H1 (cell line): ENCODE data around the gene AHCY. TPM values are rescaled to one million over a fixed set of nuclear protein-coding genes. Genes with fewer than 3 reads are reported as not detected.

Source experiments
- BACH1 ChIP-seq: IDR thresholded peaks from 2 replicates; pipeline ENCODE4 v1.6.1; 2012; ENCODE audit warnings: low read length, improper control_type of control experiment
- BCL11A ChIP-seq, 2 experiments: IDR thresholded peaks; one replicate each; pipeline ENCODE4 v1.6.1; 2011; ENCODE audit warnings: low read depth in 2 of 2, low read length in 2 of 2, mild to moderate bottlenecking in 2 of 2
- CHD1 ChIP-seq: IDR thresholded peaks from 2 replicates; pipeline ENCODE4 v1.6.1; 2012; ENCODE audit warnings: low read depth, low read length, improper control_type of control experiment
- CHD7 ChIP-seq: fragments of 300-600 bp; sonication (generic); IDR thresholded peaks from 2 replicates; pipeline ENCODE4 v1.7.1; 2012; ENCODE audit warnings: low read length, moderate library complexity, mild to moderate bottlenecking, inconsistent platforms; ENCODE audit not compliant: insufficient replicate concordance
- E2F6 ChIP-seq: IDR thresholded peaks from 2 replicates; pipeline ENCODE4 v1.6.1; 2012; ENCODE audit warnings: inconsistent platforms
- HDAC6 ChIP-seq: IDR thresholded peaks from one replicate; pipeline ENCODE4 v1.7.1; 2012; ENCODE audit warnings: low read depth, mild to moderate bottlenecking, inconsistent platforms, low read length, moderate library complexity
- KDM4A ChIP-seq: IDR thresholded peaks from one replicate; pipeline ENCODE4 v1.7.1; 2012; ENCODE audit warnings: low read depth, mild to moderate bottlenecking, moderate library complexity, low read length, inconsistent platforms; ENCODE audit not compliant: severe bottlenecking
- NANOG ChIP-seq: IDR thresholded peaks from 2 replicates; pipeline ENCODE4 v1.6.1; 2011; ENCODE audit warnings: low read length, low read depth, mild to moderate bottlenecking, inconsistent platforms; ENCODE audit not compliant: insufficient read depth, poor library complexity, severe bottlenecking
- SRF ChIP-seq: IDR thresholded peaks from 2 replicates; pipeline ENCODE4 v1.6.1; 2011; ENCODE audit warnings: mild to moderate bottlenecking, low read depth, low read length, moderate library complexity
- TBP ChIP-seq: IDR thresholded peaks from 2 replicates; pipeline ENCODE4 v1.6.1; 2011; ENCODE audit warnings: low read depth, low read length, improper control_type of control experiment
- YY1 ChIP-seq: IDR thresholded peaks from 2 replicates; pipeline ENCODE4 v1.6.1; 2011; ENCODE audit warnings: low read depth, mild to moderate bottlenecking, low read length
- polyA plus RNA-seq, 7 experiments: library from polyadenylated mRNA; depleted of rRNA in 3 of 7; stranded (reverse) in 5 of 7; unstranded in 2 of 7; fragments of >200 nt in 5 of 7; fragments of 200-250 nt in 2 of 7; gene quantifications; 1 replicate in 5 of 7; 2 replicates in 1 of 7; 4 replicates in 1 of 7; pipeline versions ENCODE4 v1.2.1 to v1.2.3, GENCODE V29; 2011 to 2013; ENCODE audit warnings: missing spikeins in 2 of 7, mixed read lengths in 2 of 7
- total RNA-seq: library from RNA; stranded (reverse); fragmentation: NEBNext Ultra II Directional; extraction: Animal tissue kit (Norgen Biotek cat#: 25700); gene quantifications from 2 replicates; pipeline ENCODE4 v1.2.1, GENCODE V29; 2021

The AHCY gene
- total and polyA plus RNA-seq, 2 of the 8 experiments (the other 6 are each of a cell fraction or from before 2014, with no cell fraction given), result 404 to 638 TPM

DNA sequence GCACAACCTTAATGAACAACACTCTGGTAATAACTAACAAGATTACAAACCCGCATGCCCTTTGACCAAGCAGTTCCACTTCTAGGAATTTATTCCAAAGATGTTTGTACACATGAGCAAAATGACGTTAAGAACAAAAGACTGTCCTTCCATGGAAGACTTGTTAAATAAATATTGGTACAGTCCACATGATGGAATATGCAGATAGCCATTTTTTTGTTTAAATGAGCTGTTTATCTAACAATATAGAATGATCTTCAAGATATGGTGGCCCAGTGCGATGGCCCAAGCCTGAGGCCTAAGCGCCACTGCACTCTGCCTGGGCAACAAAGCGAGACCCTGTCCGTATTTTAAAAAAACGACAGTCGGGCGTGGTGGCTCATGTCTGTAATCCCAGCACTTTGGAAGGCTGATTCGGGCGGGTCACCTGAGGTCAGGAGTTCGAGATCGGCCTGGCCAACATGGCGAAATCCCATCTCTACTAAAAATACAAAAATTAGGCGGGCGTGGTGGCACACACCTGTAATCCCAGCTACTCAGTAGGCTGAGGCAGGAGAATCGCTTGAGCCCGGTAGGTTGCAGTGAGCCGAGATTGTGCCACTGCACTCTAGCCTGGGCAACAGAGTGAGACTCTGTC lies 7.4 kb upstream of the AHCY start (continued):
- TF ChIP-seq CHD7 (no peak), NANOG (no peak), TBP (no peak), YY1 (no peak), HDAC6 (no peak), KDM4A (no peak), BACH1 (no peak), BCL11A (IDR thresholded peaks at IDR 0.05; ENCODE audit: low read depth in 2 of 2, low read length in 2 of 2) (no peak), SRF (no peak), CHD1 (no peak), E2F6 (no peak)
- TF ChIP-seq, all 59 proteins: peak for 0
